Fibroblast of mammary gland (primary cell): ENCODE data around the gene LAMB3.
A peak's percentile ranks its signal among the peaks of the same experiment; 100 is the strongest.
"Not testable (repeated sequence)": the region's sequence is repeated elsewhere in the genome, so short reads cannot be mapped to it uniquely, and the experiment has no call there.

Experiments
- DNase-seq: peaks from one replicate; pipeline ENCODE4 v3.0.0-alpha.2; 2010; ENCODE audit warnings: low read depth
- H3K4me3 ChIP-seq: 2 replicates; pipeline ENCODE4 v1.5.1; 2011; ENCODE audit warnings: low read depth, mild to moderate bottlenecking, low read length, moderate library complexity; ENCODE audit not compliant: control insufficient read depth
- TF ChIP-seq, protein P1 (sequence below): conservative IDR thresholded peaks from 2 replicates; pipeline ENCODE4 v1.5.1; 2011; ENCODE audit warnings: low read depth, low read length, inconsistent platforms; ENCODE audit not compliant: control insufficient read depth, insufficient read depth

The LAMB3 gene

DNA sequence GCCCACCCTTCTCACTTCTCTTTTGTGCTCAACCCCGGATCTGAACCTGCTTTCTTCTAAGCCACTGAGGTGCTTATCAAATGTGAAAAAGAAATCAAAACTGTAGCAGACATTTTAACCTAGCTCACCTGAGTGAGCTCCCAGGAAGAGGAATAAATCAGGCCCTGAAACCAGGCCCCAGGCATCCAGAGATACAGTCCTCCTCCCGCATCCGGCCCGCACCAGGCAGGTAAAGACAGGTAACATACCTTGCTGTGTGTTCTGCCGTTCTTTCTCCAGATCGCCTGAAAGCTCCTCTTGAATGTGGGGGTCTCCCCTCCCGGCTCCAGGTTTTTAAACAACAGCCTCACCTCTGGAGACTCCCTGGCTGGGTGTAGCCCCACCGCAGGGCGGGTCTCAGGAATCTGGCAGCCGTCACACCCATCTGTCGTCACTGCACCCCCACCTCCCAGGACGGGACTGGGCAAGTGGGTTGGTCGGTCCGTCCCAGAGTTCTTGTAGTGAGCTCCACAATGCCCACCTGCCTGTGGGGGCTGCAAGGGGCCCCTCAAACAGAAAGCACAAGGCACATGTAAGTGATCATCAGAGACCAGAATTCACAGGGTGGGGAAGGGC, at the start of gene LAMB3:
LAMB3 (minus strand) TSS at position 305 of the 615 bp plus-strand sequence. CDS start 1,481 bp downstream, outside the sequence.
- TF ChIP-seq, protein P1, sequence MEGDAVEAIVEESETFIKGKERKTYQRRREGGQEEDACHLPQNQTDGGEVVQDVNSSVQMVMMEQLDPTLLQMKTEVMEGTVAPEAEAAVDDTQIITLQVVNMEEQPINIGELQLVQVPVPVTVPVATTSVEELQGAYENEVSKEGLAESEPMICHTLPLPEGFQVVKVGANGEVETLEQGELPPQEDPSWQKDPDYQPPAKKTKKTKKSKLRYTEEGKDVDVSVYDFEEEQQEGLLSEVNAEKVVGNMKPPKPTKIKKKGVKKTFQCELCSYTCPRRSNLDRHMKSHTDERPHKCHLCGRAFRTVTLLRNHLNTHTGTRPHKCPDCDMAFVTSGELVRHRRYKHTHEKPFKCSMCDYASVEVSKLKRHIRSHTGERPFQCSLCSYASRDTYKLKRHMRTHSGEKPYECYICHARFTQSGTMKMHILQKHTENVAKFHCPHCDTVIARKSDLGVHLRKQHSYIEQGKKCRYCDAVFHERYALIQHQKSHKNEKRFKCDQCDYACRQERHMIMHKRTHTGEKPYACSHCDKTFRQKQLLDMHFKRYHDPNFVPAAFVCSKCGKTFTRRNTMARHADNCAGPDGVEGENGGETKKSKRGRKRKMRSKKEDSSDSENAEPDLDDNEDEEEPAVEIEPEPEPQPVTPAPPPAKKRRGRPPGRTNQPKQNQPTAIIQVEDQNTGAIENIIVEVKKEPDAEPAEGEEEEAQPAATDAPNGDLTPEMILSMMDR: no peak
- no peak within 1 kb of the TSS for H3K4me3 ChIP-seq
- no peak for DNase-seq

GRCh38 chr1:209700686-209701085, 48.5 kb upstream of the LAMB3 start:
- not testable (repeated sequence) for DNase-seq

GRCh38 chr1:209697126-209697525, 44.9 kb upstream of the LAMB3 start:
- no peak overlapping the region for H3K4me3 ChIP-seq
- TF ChIP-seq, protein P1: no peak
- no peak for DNase-seq

More at GRCh38 chr1:209700686-209701085, 48.5 kb upstream of the LAMB3 start:
- not testable (repeated sequence) for H3K4me3 ChIP-seq

DNA sequence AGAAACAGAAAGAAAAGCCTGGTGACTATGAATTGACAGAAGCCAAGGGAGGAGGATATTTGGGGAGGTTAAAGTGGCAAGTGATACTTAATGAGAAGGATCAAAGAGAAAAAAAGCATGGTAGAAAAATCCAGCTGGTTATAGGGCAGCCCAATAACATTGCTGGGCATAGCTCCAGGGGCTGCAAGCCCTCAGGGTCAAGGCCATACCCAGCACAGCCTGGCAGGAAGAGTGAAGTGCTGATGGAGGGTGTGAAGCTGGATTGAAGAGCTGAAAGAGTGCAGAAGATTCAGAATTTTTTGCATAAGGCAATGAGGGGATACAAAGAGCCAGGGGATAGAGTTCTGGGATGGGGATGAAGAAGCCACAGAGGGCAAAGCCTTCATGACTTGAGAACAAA, 44.4 kb upstream of the LAMB3 start:
- TF ChIP-seq, protein P1: no peak
- DNase-seq: no peak
- H3K4me3 ChIP-seq: no peak overlapping the region

DNA sequence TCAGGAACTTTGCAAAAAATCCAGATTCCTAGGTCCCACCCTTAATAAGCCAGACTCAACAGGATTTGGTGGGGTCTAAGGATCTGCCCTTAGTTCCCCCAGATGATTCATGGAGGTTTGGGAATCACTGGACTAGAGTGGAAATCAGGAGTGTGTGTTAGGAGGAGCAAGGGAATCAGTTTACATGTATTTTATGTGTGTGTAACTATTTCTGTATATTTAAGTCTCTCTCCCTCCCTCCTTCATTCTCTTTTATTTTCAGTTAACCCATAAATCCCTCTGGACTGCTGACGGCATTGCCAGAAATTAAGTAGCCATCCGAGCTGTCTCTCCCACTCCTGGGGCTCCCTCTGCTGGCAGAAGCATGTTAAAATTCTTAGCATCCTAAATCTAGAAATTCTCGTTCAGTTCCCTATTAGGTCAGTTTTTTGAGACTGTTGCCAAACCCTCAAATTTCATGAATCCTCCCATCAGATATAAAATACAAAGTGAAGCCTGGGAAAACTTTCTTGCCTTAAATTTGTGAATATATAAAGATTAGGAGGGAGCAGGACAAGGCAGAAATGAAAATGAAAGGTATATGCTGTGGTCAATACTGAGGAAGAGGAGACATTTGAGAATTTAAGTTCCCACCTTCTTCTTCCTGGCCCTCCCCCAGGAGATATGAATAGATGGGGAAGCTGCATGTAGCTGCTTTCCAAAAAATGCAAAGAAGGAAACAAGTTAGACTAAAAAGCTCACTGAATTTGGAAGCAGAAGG, 40.7 kb upstream of the LAMB3 start:
- TF ChIP-seq, protein P1: peak; percentile 89
- DNase-seq: peak; percentile 85
- no peak overlapping the region for H3K4me3 ChIP-seq

GRCh38 chr1:209692296-209692695, 40.1 kb upstream of the LAMB3 start:
- no peak for DNase-seq
- H3K4me3 ChIP-seq: no peak overlapping the region
- TF ChIP-seq, protein P1: no peak

DNA sequence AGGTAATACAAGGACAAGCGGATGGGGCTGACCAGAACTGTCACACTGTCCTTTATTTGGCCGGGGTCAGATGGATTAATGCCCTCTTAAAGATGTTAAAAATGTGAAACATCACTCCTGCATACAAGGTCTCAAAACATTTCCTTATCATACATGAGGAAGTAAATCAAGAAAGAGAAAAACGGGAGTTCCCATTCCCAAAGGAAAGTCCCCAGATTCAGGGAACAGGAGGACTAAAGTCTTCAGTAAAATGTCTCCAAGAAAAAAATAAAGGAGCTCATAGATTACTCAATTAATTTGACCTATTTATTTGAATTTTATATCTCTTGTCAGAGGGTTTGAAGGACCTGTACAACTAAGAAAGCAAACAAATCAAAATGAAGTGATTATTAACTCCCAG, 39.0 kb upstream of the LAMB3 start:
- no peak for DNase-seq
- H3K4me3 ChIP-seq: no peak overlapping the region
- TF ChIP-seq, protein P1: no peak
